Activated T-helper 1 cell treated with Interleukin-2 at 50 U/mL for 16 hours (primary cell): ENCODE results near the gene KLF6.

Experiments used
- DNase-seq: peaks from one replicate; pipeline ENCODE4 v3.0.0-alpha.2; 2020; ENCODE audit warnings: low read depth

Gene KLF6

DNA sequence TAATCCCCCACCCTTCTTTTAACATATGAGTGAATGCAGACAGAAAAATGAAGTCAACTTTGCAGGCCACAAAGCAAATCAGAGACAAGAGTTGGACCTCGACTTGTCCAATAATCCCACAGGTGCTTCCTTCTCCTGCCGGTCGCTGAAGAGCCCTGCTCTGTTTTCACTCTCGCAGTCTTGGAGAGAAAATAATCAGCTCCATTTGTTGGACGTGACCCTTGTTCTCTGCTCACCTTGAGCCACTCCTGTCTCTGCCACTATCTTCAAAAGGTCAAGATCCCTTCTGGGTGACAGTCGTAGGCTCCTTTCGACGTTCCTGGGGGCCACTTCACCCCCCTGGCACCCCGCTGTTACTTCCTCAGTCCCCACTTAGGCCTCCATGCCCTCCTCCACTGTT lies 2.8 kb upstream of the KLF6 start:
- DNase-seq: no peak

DNA sequence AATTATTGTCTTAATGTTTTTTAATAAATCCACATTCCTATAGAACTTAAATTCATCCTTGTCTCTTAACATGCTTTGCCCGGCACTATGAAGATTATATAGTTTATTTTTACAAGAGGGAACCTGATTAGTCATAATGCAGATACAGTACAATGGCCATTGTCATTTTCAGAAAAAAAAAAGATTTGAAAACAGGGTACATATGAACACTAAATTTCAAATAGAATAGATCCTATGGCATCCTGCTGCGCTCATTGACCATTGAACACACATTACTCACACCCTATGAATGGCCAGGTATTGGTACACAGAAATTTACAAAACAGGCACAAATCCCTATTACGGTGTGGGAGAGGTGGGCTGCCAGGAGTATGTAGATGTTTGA lies 2.0 kb upstream of the KLF6 start:
- DNase-seq: no peak

DNA sequence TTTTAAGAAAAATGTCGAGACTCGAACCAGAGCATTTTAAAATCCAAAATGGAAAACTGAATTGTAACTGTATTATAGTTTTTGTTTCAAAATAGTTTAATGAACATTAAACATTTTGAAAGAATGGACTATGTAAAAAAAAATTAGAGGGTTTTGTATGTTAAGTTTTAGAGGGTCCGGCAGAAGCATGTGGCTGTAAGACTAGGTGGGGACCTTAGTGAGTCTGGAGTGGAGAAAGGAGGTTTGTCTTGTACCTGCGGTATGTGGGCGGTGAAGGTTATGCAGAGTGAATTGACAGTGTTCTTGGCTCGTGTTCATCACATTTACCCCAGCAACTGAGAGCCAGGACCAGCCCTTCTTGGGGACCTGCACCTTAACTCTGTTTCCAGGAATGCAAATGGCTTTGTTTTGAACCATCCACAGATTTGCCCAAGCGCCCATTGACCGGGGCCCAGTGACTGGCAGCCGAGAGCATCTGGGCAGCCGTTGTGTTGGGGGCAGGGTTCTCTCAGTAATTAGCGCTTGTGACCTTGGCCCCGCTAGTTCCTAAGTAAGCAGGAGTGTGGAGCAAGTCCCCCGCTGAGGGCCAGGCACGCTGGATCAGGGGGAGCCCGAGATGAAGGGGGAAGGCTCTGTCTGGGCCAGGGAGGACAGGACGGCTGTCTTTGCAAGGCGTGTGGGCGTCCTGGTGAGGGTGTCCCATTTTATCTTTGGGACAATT lies 1.4 kb upstream of the KLF6 start:
- DNase-seq: no peak

DNA sequence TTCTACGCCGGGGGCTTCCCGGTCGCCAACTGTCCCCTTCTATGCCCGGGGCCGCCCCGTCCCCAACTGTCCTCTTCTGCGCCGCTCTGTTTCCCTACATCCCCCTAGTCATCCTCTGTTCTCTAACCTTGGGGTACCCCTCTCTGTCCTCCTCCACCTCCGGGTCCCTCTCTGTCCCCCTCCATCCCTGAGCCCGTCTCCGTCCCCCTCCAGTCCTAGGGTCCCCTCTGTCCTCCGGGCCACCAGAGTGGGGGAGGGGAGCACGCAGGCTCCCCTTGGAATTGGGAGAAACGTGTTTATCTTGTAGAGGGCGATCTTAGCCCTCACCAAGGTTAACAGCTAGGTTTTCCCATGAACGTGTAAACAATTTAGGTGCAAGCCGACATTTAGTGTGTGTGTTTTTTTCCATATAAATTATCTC lies 852 bp upstream of the KLF6 start:
- no peak for DNase-seq

DNA sequence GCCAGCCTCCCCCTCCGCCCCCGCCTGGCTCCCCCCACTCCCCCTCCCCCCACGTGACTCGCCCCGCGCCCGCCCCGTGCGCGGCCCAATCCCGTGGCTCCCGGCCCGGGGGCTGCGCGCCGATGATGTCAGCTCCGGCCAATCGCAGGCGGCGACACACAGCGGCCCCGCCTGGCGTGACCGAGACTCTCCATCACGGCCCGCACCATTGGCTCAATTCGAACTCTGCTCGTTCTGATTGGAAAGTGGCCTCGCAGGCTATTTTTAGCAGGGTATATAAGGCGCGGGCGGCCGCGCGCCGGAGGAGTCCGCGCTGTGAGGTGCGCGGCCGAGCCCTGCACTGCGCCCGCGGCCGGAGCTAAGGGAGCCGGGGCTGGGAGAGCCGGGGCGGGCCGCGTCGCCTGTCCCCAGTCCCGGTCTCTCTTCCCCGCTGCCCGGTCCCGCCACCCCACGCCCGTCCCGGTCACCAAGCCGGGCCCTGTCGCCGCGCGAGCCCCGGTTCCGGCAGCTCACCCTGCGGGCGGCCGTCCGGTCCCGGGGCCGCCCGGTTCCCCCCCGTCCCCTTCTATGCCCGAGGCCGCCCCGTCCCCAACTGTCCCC lies 342 bp upstream of the KLF6 start:
- peak; percentile 99 for DNase-seq

DNA sequence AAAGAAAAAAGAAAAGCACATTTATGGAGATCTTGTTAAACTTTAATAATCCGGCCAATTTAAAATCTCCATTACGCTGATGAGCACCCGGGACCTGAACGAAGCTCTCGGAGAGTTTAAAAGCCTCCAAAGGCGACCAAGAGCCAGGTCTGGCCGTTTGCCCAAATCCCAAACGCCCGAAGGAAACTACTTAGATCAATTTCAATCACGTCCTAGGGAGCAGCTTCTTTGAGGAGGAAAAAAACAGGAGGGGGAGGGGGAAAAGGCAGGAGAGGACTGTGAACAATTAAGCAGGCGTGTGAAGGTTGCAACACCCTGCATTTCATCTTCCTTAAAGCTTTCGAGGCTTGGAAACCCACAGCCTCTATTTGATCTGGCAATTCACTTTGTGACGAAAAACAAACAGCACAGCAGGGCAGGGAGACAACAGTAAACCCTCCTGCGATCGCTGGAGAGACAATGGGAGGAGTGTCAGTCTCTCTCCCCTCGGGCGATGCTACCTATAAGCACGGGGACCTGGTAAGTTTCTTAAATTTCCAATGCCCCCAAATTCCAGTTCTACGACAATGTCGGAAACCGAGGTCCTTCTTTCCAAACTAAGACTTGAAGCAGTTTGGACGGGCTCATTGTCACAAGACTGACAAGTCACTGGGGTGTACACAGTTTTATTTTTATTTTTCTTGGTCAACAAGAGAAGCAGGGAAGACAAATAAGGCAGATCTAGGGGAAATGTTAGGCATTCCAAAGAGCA lies 1.2 kb downstream of the KLF6 start:
- no peak for DNase-seq

DNA sequence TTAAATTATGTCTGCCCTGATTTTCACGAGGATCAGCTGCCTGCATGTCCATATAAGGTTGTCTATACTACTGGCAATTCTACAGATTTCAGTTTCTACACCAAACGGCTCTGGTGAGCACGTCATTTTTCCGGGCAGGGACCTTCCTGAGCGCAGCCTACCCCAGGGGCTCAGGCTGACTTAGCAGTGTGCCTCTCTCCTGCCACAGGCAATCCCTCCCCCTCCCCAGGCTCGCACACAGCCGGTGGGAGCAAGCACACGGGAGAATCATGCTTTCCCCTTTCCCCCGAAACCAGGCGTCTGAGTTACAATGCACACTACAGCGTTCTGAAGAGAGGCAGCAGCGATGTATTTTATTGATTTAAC lies 1.7 kb downstream of the KLF6 start:
- DNase-seq: no peak

DNA sequence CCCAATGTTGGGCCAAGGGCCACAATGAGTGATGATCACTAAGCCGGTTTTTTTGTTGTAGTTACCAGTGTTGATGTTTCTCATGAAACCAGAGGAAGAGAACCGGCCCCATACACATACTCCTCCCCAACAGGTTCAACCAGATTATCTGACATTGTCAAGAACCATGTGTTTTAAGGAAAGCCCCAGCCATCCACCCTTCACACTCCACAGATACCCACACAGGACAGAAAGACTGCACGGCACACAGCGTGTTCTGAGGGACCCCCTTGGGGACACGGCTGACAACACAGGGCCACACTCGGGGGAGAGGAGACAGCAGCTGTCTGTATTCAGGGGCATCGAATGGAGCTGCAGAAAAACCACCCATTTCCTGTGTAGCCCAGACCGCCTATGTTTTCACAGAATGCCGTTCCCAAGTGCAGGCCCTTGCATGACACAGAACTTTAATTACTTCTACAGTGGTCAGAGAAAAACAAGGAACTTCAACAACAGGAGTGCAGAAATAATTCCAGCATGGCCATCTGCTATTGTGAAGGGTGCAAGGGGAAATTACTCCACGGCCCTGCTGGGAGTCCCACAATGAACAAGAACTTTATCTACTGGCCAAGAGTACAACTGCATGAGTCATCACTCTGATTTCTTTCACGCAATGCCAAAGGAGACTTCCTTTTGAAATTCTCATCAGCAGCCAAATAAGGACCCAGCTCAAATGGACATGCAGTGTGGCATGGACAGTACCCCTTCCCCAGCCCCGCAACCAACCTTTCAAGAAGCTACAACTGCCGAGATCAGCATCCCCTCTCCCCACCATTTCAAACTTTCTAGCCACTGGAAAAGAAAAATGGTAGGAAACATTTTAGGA lies 2.3 kb downstream of the KLF6 start:
- DNase-seq: no peak

DNA sequence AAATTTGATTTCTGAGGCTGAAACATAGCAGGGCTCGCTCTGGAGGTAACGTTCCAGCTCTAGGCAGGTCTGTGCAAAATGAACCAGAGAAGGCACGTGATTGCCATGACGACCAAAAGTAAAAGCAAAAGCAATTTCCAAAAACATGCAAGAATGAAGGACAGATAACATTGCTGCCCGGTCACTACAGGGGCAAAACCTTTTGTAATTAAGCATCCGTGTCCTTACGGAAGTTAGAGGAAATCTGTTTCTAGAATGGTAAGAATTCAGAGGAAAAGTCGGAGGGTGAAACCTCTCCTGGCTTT lies 2.9 kb downstream of the KLF6 start:
- DNase-seq: no peak

DNA sequence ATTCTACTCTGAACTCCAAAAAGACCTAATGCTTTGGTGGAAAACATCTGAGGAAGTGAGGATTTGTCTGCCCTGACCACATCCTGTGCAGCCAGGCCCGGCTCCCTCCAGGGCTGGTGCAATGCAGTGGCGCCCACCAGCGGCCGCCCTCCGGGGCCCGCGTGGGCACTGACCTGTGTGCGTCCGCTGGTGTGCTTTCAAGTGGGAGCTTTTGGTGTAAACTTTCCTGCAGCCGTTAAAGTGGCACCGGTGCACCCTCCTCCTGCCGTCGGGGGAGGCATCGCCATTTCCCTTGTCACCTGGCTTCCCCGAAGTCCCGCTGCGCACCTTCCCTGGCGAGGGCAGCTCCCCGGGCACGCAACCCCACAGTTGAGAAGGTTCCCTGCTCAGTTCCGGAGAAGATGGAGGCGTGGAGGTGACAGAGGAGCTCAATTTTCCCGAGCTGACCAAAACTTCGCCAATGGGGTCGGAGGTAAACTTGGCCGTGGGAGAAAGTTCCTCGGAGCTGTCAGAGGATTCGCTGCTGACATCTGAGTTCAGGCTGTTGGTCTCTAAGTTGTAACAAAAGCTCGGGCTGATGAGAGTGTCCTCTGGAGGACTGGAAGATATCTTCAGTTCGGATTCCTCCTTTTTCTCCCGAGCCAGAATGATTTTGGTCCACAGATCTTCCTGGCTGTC lies 3.4 kb downstream of the KLF6 start:
- DNase-seq: peak; percentile 48

DNA sequence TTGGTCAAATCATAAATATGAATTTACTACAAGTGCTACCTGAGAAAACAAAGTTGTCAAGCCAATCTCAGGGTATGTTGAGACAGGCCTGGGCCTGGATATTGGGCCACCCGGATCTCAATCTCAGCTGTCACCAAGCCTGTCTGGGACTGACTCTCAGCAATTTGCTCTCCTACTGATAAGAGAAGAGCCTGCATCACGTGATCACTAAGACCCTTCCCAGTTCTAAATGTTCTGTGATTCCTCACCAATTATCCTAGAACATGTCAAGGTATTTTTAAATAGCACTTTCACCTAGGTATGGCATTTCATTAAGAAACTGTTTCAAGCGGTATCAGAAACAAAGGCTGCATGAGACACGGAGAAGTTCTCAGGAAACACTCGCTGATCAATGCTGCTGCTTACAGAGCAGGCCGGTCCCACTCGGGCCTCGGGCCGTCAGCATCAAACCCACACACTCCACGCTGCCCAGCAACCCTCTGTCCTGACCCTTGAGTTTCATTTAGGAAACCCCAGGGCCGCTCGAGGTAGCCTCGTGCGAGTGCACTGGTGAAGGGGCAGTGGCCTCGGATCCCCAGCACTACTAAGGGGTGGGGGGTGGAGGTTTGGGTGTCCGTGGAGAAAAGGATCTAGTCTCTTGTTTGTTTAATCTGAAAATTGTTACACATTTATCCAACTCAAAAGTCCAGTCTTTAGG lies 4.1 kb downstream of the KLF6 start:
- DNase-seq: no peak

DNA sequence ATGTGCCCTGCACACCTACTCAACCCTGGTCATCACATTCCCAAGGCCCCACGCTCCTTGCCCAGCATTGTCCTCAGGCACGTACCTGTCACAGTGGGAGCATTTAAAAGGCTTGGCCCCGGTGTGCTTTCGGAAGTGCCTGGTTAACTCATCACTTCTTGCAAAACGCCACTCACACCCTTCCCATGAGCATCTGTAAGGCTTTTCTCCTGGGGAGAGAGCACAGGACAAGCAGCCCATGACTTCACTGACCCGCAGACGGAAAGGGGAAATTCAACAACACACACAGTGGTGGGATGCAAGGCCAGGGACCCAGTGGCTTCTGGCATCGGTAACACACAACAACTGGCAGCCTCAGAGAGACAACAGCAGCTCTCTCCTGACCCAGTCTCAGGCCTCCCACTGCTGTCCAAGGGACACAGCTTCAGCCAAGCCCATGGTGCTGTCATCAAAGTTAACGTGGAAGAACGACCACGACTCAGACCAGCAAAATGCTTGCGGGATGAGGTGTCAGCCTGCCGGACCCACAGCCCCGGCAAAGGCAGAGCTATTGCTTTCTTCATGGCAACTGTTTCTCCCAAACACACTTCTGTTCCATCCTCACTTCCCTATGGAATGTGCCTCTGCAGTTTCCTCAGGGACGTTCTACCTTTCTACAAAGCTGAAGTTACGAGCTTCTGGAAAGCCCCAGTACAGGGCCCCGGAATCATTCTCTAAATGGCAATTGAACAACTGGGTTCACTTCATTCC lies 4.8 kb downstream of the KLF6 start:
- no peak for DNase-seq

DNA sequence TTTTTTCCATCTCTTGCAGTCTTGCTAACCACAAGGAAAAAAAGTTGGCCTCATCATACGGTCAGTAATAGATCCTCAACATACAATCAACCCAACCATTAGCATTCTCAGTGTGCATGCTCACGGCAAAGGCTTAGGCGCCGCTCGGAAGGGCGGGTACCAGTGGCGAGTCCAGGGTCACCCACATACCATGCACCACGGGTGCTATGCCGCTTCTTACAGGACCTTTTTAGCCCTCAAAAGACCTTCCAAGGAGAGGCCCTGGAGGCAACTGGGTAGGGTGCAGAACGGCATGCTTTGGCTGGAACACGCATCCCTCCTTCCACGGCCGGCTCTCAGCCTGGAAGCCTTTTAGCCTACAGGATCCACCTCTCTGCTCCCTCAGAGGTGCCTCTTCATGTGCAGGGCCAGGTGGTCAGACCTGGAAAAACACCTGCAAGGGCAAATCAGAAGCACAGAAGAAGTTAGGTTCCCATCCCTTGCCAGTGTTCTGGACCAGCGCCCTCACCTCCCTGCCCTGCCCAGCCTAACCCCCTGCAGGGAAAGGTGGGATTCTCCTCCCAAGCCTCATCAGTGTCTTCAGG lies 5.8 kb downstream of the KLF6 start:
- no peak for DNase-seq

DNA sequence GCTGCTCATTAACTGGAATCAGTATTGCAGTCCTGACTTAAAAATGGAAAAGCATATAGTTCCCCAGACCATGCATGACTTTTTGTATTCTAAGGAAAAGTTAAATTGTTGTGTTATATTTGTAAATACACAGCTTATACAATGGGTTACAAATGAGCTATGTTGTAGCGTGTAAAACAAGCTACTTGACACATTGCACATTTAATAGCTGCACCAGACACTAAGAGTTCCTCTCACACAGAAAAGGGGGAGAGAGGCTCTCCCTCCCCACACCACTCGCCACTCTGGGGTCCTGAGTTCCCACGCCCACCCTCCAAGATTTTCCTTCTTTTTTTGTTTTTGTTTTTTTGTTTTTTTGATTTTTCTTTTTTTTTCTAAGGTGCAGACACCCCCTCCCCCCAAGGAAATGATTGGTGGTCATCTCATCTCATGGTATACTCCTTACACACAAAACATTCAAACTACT lies 6.3 kb downstream of the KLF6 start:
- DNase-seq: no peak

DNA sequence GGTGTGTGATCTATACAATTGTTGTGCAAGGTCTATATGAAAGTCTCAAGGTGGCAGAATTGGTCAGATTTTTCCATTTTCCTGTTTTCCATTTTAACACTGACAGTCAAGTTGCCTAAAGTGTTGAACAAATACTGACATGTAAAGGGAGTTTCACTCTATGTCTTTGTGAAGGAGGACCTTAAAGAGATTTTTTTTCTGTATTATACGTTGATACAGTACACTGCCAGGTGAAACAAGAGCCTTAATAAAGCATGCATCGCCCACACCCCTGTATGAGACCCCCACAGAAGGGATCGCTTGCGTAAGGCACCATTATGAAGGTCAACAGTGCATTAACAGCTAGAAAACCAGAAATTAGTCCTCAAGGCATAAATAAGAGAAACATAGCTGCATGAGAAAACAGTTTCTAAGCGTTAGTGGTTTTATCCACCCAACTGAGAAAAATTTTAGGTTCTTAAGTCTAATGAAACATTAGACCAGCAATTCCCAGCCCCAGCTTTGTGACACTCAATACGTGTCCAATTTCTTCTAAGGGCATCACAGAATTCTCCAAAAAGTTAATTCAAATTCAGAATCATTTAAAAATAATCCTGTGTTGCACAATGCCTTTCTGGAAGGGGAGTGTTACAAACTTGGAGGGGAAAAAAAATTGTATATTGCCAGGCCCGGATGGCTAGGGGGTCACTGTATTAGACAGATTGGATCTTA lies 6.9 kb downstream of the KLF6 start:
- DNase-seq: no peak

DNA sequence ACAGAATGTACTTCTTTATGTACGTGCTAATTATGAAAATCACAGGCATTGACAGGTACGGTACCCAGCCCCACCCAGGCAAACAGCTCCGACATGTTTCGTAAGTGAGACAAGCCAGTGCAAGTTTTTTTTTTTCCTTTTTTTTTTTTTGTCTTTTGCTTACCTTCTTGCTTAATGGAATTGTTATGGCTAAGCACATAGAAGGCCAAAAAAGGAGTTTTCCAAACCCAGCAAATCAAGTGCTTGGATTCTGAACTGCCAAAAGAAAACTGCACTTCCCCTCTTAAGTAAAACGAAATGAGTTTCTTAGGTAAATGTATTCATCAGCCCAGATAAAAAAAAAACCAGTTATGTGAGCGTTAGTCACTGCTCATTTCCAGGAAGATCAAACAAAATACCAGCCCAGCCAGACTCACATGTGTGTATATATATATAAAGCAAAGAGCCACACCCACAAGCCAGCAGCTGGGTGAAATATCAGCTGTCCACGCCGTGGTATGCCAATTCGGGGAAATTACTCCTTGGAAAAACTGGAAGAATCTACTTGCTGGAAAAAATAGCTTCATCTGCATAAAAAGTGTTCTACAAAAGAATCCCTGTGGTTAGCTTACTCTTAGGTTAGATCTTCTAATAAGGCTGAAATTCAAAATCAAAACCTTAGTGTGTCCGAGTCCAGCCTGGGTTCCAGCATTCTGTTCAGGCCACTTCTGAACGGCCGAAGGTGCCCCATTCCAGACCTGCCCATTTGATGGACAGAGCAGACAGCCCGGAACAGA lies 8.0 kb downstream of the KLF6 start:
- no peak for DNase-seq

DNA sequence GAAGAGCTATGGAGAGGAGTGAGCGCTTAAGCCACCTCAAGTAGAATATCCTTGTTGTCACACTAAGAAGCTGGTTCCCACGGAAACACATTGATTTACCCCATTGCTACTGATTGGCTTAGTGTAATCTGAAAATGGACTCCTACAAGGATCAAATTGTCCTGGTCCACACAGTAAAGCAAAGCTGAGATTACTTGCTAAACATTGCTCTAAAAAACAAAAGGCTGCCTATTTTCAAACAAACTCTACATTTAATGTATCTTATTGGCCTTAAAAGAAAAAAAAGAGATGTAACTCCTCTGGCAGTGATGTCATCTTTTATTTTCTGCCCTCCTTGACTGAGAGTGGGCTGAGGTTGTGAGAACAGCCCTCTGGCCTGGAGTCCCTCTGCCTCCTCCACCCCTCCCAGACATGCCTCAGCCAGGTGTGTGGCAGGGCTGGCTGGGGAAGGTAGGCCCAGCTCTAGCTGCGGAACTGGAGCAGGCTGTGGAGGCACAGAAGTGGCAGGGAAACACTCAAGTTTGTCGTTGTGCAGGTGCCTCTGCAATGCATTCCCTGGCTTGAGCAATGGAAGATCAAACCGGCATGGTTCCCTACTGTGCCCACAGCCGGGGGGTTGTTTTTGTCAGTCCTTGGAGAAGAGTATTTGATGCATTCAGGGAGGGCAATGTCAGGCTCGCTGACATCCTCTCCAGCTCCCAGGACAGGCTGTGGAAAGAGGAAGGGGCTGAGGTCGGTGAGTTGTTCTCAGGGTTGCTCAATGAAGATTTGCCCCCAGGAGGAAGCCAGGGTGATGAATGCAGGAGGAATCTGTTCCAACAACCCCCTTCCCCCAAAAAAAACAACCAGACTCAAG lies 9.1 kb downstream of the KLF6 start:
- no peak for DNase-seq
